ENCODE results near the gene USP12.
"Not testable (repeated sequence)": the region's sequence is repeated elsewhere in the genome, so short reads cannot be mapped to it uniquely, and the experiment has no call there.

The USP12 gene

GRCh38 chr13:27125357-27126282 lies 46.0 kb downstream of the USP12 start:
- TF ChIP-seq, protein P1, sequence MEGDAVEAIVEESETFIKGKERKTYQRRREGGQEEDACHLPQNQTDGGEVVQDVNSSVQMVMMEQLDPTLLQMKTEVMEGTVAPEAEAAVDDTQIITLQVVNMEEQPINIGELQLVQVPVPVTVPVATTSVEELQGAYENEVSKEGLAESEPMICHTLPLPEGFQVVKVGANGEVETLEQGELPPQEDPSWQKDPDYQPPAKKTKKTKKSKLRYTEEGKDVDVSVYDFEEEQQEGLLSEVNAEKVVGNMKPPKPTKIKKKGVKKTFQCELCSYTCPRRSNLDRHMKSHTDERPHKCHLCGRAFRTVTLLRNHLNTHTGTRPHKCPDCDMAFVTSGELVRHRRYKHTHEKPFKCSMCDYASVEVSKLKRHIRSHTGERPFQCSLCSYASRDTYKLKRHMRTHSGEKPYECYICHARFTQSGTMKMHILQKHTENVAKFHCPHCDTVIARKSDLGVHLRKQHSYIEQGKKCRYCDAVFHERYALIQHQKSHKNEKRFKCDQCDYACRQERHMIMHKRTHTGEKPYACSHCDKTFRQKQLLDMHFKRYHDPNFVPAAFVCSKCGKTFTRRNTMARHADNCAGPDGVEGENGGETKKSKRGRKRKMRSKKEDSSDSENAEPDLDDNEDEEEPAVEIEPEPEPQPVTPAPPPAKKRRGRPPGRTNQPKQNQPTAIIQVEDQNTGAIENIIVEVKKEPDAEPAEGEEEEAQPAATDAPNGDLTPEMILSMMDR (IDR thresholded peaks at IDR 0.05), result no peak
- H3K27ac Mint-ChIP-seq, result no peak overlapping the region

GRCh38 chr13:27124571-27124970 lies 47.0 kb downstream of the USP12 start:
- Mint-ChIP-seq H3K4me3 (no peak overlapping the region), H3K36me3 (ENCODE audit: low read depth) (peaks cover 95% of the 10 kb centered on the region), H3K27me3 (ENCODE audit: low read depth, poor library complexity) (no peaks in the 10 kb centered on the region), H3K27ac (no peak overlapping the region), H3K9me3 (peaks cover 81% of the 10 kb centered on the region), H3K4me1 (peaks cover 10% of the 10 kb centered on the region)
- no peak for DNase-seq
- TF ChIP-seq, protein P1 (IDR thresholded peaks at IDR 0.05), result no peak

More at GRCh38 chr13:27125357-27126282, 46.0 kb downstream of the USP12 start:
- Mint-ChIP-seq H3K9me3 (peaks cover 86% of the 10 kb centered on the region), H3K4me3 (no peak overlapping the region), H3K4me1 (peaks cover 7% of the 10 kb centered on the region), H3K36me3 (ENCODE audit: low read depth) (peaks cover 93% of the 10 kb centered on the region), H3K27me3 (ENCODE audit: low read depth, poor library complexity) (no peaks in the 10 kb centered on the region)
- no peak for DNase-seq

DNA sequence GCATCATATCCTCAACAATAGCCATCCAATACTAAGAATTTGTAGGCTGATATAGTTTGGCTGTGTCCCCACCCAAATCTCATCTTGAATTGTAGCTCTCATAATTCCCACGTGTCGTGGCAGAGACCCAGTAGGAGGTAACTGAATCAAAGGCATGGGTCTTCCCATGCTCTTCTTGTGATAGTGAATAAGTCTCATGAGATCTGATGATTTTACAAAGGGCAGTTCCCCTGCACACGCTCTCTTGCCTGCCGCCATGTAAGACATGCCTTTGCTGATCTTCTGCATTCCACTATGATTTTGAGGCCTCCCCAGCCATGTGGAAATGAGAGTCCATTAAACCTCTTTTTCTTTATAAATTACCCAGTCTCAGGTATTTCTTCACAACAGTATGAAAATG lies 48.2 kb downstream of the USP12 start:
- peaks cover 91% of the 10 kb centered on the region for H3K36me3 Mint-ChIP-seq (ENCODE audit: low read depth)
- not testable (repeated sequence) for H3K27me3 Mint-ChIP-seq (ENCODE audit: low read depth, poor library complexity); DNase-seq; H3K27ac Mint-ChIP-seq; H3K4me3 Mint-ChIP-seq
- peaks cover 75% of the 10 kb centered on the region for H3K9me3 Mint-ChIP-seq
- peaks cover 14% of the 10 kb centered on the region for H3K4me1 Mint-ChIP-seq

DNA sequence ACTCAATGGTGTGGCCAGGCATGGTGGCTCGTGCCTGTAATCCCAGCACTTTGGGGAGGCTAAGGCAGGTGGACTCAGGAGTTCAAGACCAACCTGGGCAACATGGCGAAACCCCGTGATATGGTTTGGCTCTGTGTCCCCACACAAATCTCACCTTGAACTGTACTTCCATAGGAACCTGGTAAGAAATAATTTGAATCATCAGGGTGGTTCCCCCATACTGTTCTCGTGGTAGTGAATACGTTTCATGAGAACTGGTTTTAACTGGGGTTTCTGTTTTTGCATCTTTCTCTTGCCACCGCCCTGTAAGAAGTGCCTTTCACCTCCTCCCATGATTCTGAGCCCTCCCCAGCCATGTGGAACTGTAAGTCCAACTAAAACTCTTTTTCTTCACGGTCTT lies 49.6 kb downstream of the USP12 start:
- no peaks in the 10 kb centered on the region for H3K27me3 Mint-ChIP-seq (ENCODE audit: low read depth, poor library complexity)
- no peak for DNase-seq
- H3K4me1 Mint-ChIP-seq, result peaks cover 14% of the 10 kb centered on the region
- no peak overlapping the region for H3K27ac Mint-ChIP-seq
- H3K4me3 Mint-ChIP-seq, result no peak overlapping the region
- peaks cover 61% of the 10 kb centered on the region for H3K9me3 Mint-ChIP-seq
- peaks cover 77% of the 10 kb centered on the region for H3K36me3 Mint-ChIP-seq (ENCODE audit: low read depth)
- TF ChIP-seq, protein P1 (IDR thresholded peaks at IDR 0.05), result no peak

DNA sequence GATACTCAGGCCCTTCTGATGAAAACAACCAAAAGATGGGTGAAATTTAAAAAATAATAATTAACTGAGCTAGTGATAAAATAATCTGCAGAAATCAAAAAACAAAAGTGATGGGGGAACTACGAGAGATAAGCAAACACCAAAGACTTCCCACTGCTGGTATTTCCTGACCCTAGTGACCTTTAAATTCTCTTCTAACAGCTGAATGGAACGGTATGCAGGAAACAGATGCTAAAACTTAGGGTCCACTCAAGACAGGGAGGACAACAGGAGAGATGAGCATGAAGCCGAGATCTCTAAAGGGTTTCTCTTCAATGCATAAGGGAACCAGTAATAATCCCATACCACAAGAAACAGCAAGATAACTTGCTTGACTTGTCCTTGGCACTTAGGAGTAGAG lies 50.8 kb downstream of the USP12 start:
- peaks cover 14% of the 10 kb centered on the region for H3K4me1 Mint-ChIP-seq
- H3K4me3 Mint-ChIP-seq, result no peak overlapping the region
- H3K36me3 Mint-ChIP-seq (ENCODE audit: low read depth), result peaks cover 75% of the 10 kb centered on the region
- H3K27me3 Mint-ChIP-seq (ENCODE audit: low read depth, poor library complexity), result no peaks in the 10 kb centered on the region
- TF ChIP-seq, protein P1 (IDR thresholded peaks at IDR 0.05), result no peak
- H3K9me3 Mint-ChIP-seq, result peaks cover 49% of the 10 kb centered on the region
- H3K27ac Mint-ChIP-seq, result no peak overlapping the region
- no peak for DNase-seq

DNA sequence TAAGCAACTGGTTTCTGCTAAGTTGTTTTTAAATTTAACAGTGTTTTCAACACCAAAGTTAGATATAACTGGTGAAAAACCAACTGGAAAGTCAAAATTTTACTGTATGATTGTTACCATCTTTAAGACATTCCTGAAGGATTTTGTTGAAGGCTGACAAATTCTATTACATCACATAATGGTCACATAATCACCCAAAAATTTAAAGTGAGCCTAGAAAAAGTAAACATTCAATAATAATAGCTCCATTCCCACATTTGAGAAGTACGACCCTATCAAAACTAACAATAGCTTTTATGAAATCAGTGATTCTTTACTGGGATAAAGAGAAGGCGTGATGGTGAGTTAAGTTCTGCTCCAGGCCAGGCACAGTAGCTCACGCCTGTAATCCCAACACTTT lies 51.6 kb downstream of the USP12 start:
- H3K9me3 Mint-ChIP-seq, result peaks cover 41% of the 10 kb centered on the region
- no peak overlapping the region for H3K27ac Mint-ChIP-seq
- peaks cover 14% of the 10 kb centered on the region for H3K4me1 Mint-ChIP-seq
- H3K4me3 Mint-ChIP-seq, result no peak overlapping the region
- DNase-seq, result no peak
- peaks cover 75% of the 10 kb centered on the region for H3K36me3 Mint-ChIP-seq (ENCODE audit: low read depth)
- TF ChIP-seq, protein P1 (IDR thresholded peaks at IDR 0.05), result no peak
- H3K27me3 Mint-ChIP-seq (ENCODE audit: low read depth, poor library complexity), result no peaks in the 10 kb centered on the region

Data from nephron progenitor cell (in vitro differentiated cells).